Nephron progenitor cell (in vitro differentiated cells): ENCODE data around the gene SND1.

Experiments used
- DNase-seq: peaks from one replicate; pipeline ENCODE4 v3.0.0; 2021
- H3K27ac Mint-ChIP-seq: 2 replicates; pipeline ENCODE4 v1.8.0; 2021; ENCODE audit warnings: mild to moderate bottlenecking, moderate library complexity, mixed read lengths
- H3K27me3 Mint-ChIP-seq: 2 replicates; pipeline ENCODE4 v1.8.0; 2021; ENCODE audit warnings: mild to moderate bottlenecking, low read depth, mixed read lengths; ENCODE audit not compliant: poor library complexity
- H3K36me3 Mint-ChIP-seq: 2 replicates; pipeline ENCODE4 v1.8.0; 2021; ENCODE audit warnings: low read depth, mixed read lengths
- H3K4me1 Mint-ChIP-seq: 2 replicates; pipeline ENCODE4 v1.8.0; 2021; ENCODE audit warnings: mixed read lengths
- H3K4me3 Mint-ChIP-seq: 2 replicates; pipeline ENCODE4 v1.8.0; 2021; ENCODE audit warnings: mild to moderate bottlenecking, moderate library complexity, mixed read lengths
- H3K9me3 Mint-ChIP-seq: 2 replicates; pipeline ENCODE4 v1.8.0; 2021; ENCODE audit warnings: mild to moderate bottlenecking, moderate library complexity, mixed read lengths
- CTCF ChIP-seq: fragments of 200-600 bp; sonication (generic); IDR thresholded peaks from 2 replicates; pipeline ENCODE4 v1.5.0; 2021; ENCODE audit warnings: antibody characterized with exemption

The SND1 gene

DNA sequence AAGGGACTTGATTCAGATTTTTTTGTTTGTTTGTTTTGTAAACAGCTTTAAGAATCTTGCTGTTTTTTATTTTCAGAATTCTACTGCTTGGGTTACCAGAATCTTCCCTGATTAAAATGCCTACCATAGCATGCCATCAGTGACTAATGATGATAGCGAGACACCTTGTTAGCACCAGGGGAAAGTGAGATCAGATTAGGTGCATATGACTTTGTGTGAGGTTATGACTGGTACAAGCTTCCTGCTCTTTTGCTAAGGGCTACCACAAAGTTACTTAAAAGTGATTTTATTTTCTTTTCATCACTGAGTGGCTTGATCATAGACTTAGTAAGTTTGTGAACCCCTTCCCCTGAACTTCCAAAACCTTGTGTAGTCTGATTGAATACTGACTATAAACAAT, 93.5 kb downstream of the SND1 start:
- Mint-ChIP-seq H3K36me3 (peaks cover 25% of the 10 kb centered on the region), H3K27me3 (peaks cover 3% of the 10 kb centered on the region), H3K9me3 (no peaks in the 10 kb centered on the region), H3K27ac (no peak overlapping the region), H3K4me3 (no peak overlapping the region), H3K4me1 (peaks cover 13% of the 10 kb centered on the region)
- no peak for DNase-seq
- TF ChIP-seq CTCF = no peak

- TF ChIP-seq CTCF = no peak
- no peaks in the 10 kb centered on the region for H3K9me3 Mint-ChIP-seq
- peaks cover 27% of the 10 kb centered on the region for H3K4me1 Mint-ChIP-seq
- peaks cover 3% of the 10 kb centered on the region for H3K27me3 Mint-ChIP-seq
- H3K36me3 Mint-ChIP-seq = peaks cover 14% of the 10 kb centered on the region
- no peak overlapping the region for H3K27ac Mint-ChIP-seq
- H3K4me3 Mint-ChIP-seq = no peak overlapping the region
- DNase-seq = no peak
Measured at GRCh38 chr7:127751062-127751461, 99.1 kb downstream of the SND1 start.

DNA sequence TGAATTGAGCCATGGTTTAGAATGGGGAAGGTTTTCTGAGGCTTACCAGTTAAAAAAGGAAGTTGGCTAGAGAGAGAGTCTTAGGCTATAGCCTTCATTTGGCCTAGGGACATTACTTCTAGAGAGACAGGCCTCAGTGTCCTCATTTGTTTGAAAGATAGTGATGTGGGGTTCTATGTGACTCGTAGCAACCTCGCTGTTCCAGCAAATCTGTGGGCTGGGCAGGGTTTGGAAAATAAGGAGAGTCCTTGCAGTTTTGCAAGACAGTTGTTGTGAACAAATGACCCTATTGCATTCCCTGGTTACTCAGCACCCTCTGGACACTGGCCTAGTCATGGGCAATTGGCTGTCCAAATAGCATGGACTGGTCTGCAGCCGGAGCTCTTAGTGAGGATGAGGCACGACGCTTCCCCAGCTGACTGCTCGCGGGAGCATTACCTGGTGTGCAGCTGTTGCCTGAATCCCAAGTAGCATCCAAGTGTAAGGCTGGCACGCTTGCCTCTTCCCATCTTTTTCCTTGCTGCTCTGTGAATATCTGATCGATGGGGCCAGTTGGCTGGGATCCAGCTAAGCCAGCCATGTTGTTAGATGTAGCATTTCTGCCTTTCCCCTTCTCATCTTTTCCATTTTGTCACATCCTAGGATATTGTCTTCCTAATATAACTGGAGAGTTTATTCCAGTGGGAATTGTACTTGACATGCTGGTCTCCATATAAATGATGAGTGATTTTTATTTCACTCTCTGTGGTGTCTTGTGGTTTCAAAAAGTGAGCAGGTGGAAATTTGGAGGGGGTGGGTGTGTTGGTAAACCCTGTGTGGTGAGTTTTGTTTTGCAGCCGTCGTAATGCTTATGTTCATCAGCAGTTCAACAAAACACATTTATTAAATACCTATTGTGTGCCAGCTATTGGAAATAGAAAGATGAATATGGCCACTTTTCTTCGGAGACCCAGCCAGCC, 99.8 kb downstream of the SND1 start:
- Mint-ChIP-seq H3K9me3 (no peaks in the 10 kb centered on the region), H3K27me3 (peaks cover 2% of the 10 kb centered on the region), H3K36me3 (peaks cover 14% of the 10 kb centered on the region), H3K4me1 (peaks cover 32% of the 10 kb centered on the region), H3K27ac (peak overlapping the region; percentile 1), H3K4me3 (no peak overlapping the region)
- DNase-seq = no peak
- no peak for TF ChIP-seq CTCF

DNA sequence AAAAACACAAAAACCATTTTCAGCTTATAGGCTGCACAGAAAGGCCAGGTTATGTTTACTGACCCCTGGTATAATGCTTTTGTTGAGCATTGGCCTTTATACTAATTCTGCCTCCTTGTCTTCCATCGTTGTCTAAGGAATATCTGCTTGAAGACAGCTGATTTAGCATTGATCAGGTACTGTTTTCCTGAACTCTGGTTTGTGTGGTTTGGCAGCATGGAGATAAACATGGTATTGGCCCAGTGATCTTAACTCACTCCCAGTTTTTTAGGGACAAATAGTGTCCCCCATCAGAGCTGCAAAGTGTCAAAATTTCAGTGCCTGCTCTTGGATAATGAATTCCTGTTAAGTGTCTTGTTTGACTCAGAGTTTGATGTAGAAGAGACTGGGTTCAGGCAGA, 100.8 kb downstream of the SND1 start:
- Mint-ChIP-seq H3K27ac (peak overlapping the region; percentile 5), H3K4me3 (no peak overlapping the region), H3K36me3 (peaks cover 23% of the 10 kb centered on the region), H3K27me3 (no peaks in the 10 kb centered on the region), H3K4me1 (peaks cover 30% of the 10 kb centered on the region), H3K9me3 (no peaks in the 10 kb centered on the region)
- no peak for TF ChIP-seq CTCF
- DNase-seq = no peak

DNA sequence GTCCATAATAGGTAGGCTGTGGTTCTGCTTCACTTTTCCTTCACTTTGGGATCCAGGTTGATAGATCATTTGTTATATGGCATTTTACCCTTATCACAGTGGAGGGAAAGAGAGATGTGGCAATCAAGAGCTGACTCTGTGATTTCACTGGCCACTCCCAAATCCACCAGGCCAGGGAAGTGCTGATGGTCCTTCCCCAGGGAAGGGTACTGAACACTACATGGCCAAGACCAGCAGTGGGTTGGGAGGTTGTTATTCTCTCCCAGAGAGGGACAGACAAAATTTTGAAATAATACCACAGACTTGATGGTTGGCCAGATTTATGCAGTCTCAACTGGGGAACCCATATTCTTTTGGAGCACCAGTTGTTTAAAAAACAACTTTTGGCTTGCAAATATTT, 102.5 kb downstream of the SND1 start:
- H3K36me3 Mint-ChIP-seq = peaks cover 14% of the 10 kb centered on the region
- no peak for DNase-seq
- no peak for TF ChIP-seq CTCF
- H3K27ac Mint-ChIP-seq = no peak overlapping the region
- H3K4me3 Mint-ChIP-seq = no peak overlapping the region
- H3K9me3 Mint-ChIP-seq = no peaks in the 10 kb centered on the region
- H3K27me3 Mint-ChIP-seq = no peaks in the 10 kb centered on the region
- H3K4me1 Mint-ChIP-seq = peaks cover 25% of the 10 kb centered on the region

- H3K4me3 Mint-ChIP-seq = no peak overlapping the region
- H3K4me1 Mint-ChIP-seq = peaks cover 25% of the 10 kb centered on the region
- H3K27ac Mint-ChIP-seq = no peak overlapping the region
- no peak for TF ChIP-seq CTCF
- DNase-seq = no peak
- no peaks in the 10 kb centered on the region for H3K27me3 Mint-ChIP-seq
- no peaks in the 10 kb centered on the region for H3K9me3 Mint-ChIP-seq
- H3K36me3 Mint-ChIP-seq = peaks cover 12% of the 10 kb centered on the region
Measured at GRCh38 chr7:127755521-127755920, 103.5 kb downstream of the SND1 start.
